ENCODE measurements around the gene SPRR2E.
"Not testable (repeated sequence)": the region's sequence is repeated elsewhere in the genome, so short reads cannot be mapped to it uniquely, and the experiment has no call there.

The SPRR2E gene

DNA sequence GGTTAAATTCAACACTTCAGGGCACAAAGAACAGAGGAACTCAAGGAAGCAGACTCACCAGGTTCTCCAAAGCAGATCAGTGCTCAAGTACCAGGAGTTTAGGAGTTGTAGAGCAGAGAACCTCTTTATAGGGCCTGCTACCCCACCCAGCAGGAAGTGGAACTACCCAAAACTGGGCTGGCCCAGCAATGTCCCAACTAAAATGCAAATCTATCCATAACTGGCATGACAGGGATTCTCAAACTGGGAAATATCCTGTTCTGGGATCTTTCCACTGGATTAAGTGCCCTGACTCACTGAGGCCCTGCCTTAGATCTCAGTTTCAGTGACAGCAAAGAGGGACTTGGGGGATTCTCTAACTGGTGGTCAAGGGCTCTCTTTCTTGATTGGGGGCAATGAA lies at the start of gene SPRR2E:
SPRR2E (minus strand) TSS at position 101 of the 400 bp plus-strand sequence. CDS start 775 bp downstream, outside the sequence.
- no peak for DNase-seq

GRCh38 chr1:153141377-153141776 lies 47.1 kb upstream of the SPRR2E start:
- no peak for DNase-seq

GRCh38 chr1:153140484-153140883 lies 46.2 kb upstream of the SPRR2E start:
- DNase-seq: no peak

DNA sequence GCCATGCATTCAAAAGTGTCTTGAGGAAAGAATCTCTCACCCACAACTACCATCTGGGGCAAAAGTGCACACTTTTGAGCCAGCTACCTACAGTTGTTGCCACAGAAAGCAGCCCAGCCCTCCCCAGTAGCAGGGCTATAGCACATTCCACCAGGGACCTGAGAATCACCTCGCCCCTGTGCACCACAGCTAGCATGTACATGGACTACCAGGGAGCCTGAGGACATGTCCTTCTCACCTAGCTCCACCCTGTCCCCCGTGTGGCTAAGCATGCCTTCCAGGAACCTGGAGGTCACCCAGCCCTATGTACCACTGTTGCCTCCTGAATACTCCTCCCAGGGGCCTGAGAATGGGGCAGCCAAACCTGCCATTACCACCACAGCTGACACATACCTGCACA lies 39.4 kb upstream of the SPRR2E start:
- DNase-seq: no peak

GRCh38 chr1:153133267-153133666 lies 38.9 kb upstream of the SPRR2E start:
- DNase-seq: no peak

DNA sequence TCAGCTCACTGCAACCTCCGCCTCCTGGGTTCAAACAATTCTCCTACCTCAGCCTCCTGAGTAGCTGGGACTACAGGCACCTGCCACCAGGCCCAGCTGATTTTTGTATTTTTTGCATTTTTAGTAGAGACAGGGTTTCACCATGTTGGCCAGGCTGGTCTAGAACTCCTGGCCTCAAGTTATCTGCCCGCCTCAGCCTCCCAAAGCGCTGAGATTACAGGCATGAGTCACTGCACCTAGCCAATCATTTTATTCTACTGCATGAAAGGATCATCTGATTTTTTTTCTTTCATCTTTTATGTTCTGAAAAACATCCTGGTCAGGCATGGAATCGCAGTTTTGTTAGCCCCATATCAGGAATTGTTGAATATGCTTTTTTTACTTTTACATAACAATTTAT lies 34.4 kb upstream of the SPRR2E start:
- DNase-seq: not testable (repeated sequence)

- no peak for DNase-seq
Observed at GRCh38 chr1:153127296-153127695, 33.0 kb upstream of the SPRR2E start.

DNA sequence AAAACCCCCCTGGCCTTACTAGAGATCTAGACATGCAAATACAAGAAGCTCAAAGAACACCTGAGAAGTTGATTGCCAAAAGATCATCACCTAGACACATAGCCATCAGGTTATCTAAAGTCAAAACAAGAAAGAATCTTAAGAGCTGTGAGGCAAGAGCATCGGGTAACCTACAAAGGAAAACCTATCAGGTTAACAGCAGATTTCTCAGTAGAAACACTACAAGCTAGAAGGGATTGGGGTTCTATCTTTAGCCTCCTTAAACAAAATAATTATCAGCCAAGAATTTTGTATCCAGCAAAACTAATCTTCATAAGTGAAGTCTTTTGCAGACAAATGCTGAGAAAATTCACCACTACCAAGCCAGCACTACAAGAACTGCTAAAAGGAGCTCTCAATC lies 31.2 kb upstream of the SPRR2E start:
- no peak for DNase-seq

- DNase-seq: peak; percentile 5
Observed at GRCh38 chr1:153123793-153124192, 29.5 kb upstream of the SPRR2E start.

DNA sequence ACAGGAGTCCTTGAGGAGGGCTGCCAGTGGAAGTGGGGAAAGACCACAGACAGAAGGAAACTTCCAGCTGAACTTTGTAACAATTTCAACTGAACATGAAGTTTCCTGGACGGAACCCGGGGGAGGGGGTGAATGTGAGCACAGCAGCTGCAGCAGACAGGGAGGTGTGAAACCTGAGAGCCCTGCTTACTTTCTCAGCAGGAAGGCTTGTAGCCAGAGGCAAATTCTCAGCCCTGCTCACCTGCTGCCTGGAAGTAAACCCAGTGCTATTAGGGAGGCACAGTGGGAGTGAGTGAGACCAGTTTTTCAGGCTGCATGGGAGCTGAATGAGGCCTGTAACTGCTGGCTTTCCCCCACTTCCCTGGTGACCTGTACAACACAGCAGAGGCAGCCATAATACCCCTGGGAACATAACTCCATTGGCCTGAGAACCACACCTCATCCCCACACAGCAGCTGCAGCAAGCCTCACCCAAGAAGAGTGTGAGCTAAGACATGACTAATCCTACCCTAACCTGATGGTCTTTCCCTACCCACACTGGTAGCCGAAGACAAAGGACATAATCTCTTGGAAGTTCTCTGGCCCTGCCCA lies 28.6 kb upstream of the SPRR2E start:
- peak; percentile 98 for DNase-seq

DNA sequence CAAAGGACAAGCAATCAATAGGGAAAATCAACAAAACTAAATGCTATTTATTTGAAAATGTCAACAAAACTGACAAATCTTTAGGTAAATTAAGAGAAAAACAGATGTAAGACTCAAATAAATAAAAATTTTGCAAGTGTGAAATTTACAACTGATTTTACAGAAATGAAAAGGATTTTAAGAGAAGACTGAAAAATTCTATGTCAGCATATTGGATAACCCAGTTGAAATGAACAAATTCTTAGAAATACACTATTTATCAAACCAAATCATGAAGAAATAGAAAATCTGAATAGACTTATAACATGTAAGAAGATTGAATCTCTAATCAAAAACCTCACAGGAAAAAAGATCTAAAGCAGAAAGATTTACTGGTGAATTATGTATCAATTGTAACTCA lies 26.6 kb upstream of the SPRR2E start:
- no peak for DNase-seq

DNA sequence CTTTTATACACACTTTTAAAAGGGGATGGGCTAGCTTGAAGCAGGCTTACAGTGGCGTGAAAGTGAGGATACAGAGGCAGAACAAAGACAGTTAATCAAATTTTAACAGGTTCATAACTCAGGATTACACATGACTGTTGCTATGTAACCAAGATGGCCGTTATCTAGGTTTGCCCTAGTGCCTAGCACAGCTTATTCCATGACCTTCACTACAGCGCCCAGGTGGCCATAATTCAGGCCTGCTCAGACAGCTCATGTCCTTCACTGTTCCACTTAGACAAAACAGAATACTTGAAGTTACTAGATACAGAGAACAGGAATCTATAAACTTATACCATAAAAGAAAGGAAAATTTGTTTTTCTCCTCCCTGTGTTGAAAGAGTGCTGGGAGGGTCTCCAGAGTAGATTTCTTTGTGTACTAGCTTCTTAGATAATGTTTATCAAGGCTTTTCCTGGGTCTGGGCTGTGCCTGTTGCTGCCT lies 25.2 kb upstream of the SPRR2E start:
- peak; percentile 22 for DNase-seq

- not testable (repeated sequence) for DNase-seq
Observed at GRCh38 chr1:153115264-153115663, 20.9 kb upstream of the SPRR2E start.

- no peak for DNase-seq
Observed at GRCh38 chr1:153113416-153113815, 19.1 kb upstream of the SPRR2E start, which contains the start of gene SPRR2F. Gene SPRR2F, minus strand, starts transcription at chr1:153113516. Its CDS starts 783 bp downstream, at chr1:153112733.

DNA sequence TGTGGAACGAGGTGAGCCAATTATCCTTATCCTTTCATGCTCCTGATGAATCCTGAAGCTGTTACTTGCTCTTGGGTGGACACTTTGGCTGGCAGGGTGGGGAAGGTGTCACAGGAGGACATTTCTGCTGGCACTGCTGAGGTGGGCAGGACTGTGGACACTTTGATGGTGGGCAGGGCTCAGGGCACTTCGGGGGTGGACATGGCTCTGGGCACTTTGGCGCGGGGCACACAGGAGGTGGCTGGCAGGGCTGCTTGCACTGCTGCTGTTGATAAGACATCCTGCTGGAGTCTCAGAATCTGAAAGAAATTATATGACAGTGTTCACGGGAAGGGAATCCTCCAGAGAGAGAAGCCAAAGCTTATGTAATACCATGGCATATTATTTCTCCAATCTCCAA lies 18.1 kb upstream of the SPRR2E start:
- not testable (repeated sequence) for DNase-seq

GRCh38 chr1:153100245-153100644 lies 5.9 kb upstream of the SPRR2E start:
- no peak for DNase-seq

GRCh38 chr1:153099461-153100045 lies 5.2 kb upstream of the SPRR2E start:
- no peak for DNase-seq

GRCh38 chr1:153095764-153096163 lies 1.4 kb upstream of the SPRR2E start:
- no peak for DNase-seq

DNA sequence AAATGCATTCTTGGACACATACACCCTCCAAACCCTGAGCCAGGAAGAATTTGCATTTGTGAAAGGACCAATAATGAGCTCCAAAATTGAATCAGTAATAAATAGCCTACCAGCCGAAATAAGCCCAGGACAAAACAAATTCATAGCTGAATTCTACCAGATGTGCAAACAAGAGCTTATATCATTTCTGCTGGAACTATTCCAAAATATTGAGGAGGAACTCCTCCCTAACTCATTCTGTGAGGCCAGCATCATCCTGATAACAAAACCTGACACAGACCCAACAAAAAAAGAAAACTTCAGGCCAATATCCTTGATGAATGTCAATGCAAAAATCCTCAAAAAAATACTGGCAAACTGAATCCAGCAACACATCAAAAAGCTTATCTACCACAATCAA lies 6.7 kb downstream of the SPRR2E start:
- peak; percentile 11 for DNase-seq

- DNase-seq: no peak
Observed at GRCh38 chr1:153081736-153082135, 12.6 kb downstream of the SPRR2E start.

DNA sequence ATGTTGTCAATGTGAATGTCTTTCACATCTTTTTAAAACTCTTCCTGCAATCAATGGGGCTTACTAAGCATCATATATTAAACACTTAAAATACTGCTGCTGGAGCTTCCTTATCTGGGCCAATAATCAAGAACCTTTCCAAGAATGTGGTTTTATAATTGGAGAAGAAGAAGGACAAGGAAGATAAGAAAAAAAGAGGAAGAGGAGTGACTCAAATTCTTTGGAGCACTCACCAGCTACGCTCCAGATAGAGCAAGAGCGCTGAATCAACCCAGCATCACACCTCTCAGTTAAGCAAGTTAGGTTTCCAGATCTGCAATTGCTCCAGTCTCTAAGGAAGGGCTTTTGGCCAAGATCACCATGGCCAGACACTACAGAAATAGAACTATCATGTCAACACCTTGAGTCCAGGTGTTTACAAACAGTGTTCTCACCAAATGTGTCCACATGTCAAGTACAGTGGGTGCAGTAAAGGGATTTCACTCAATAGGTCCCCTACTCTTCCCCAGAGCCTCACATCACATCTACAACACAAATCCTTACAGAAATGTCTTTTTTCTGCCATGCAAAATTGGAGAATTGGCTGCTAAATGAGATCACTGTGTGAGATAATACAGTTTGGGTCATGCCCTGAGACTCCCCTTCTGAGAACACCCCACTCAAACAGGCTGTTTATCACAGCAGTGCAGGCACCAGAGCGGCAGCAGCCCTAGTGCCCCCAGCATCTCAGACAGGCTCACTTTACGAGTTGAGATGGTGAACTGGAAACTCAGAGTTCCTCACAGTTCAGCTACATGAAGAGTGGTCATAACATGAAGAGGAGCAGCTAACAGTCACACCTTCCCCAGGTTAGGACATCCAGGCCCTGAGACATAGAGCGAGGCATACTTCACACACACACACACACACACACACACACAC lies 21.3 kb downstream of the SPRR2E start:
- DNase-seq: no peak

GRCh38 chr1:153071511-153071910 lies 22.8 kb downstream of the SPRR2E start, which contains the start of gene SPRR2B:
Gene SPRR2B, minus strand, starts transcription at chr1:153071611. Its CDS starts 772 bp downstream, at chr1:153070839.
- DNase-seq: no peak

DNA sequence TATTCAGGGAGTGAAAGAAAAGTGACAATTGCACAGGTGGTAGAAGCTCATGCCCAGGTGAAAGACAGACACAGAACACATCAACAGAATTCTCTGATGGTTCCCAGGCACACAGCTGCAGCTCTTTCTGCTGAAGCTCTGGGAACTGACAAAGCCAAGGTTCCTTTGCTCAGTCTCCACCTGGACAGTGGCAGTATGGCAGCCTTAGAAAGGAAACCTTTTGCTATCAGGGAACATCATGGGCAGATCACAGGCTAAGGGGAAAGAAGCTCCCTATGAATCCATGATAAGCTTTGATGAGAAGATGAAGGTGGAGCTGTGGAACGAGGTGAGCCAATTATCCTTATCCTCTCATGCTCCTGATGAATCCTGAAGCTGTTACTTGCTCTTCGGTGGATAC lies 24.1 kb downstream of the SPRR2E start:
- no peak for DNase-seq

Measured in NCI-H69 (cell line).